IPS-NIHi7 (cell line): Measurements from ENCODE around the gene SFT2D1.
"Not testable (repeated sequence)": the region's sequence is repeated elsewhere in the genome, so short reads cannot be mapped to it uniquely, and the experiment has no call there.

Source experiments
- DNase-seq: peaks from one replicate; pipeline ENCODE4 v3.0.0; 2012; ENCODE audit warnings: mixed read lengths; ENCODE audit errors: extremely low spot score

The SFT2D1 gene

DNA sequence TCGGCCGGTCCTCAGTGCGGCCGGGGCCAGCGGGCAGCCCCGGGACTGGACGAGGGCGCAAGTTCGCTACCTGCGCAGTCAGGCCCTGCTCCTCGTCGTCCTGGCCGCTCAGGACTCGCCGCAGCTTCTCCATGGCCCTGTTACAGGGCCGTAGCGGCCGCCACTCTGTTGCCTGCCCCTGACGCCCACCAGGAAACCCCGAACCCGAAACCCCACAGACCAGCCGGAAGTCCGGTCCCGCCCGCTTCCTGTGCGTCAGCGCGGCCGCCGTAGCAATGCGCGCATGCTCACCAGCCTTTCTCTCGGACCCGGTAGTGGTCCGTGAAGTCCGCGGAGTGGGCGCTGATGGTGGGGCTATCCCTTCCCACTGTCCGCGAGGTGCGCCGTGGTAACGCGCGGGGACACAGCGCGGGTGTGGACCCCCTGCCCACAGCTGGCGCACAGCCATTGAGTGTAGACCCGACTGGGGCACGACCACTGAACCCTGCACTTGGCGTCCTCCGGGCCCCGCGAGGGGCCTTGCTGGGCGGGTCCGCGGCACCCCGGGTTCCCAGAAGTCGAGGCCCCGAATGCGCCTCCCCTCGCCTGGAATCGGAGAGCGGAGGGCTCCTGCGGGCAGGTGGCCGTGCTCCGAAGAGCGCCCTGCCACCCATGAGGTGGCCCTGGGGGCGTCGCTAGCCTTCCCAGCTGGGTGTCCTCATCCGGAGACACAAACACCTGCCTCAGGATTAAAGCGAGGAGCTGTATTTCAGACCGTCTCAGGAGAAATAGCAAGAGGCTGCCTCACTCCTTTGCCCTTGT, at the start of gene SFT2D1:
SFT2D1 (minus strand) TSS at position 197 of the 801 bp plus-strand sequence; CDS start at position 133, 64 bp downstream.
- peak; percentile 92 for DNase-seq

DNA sequence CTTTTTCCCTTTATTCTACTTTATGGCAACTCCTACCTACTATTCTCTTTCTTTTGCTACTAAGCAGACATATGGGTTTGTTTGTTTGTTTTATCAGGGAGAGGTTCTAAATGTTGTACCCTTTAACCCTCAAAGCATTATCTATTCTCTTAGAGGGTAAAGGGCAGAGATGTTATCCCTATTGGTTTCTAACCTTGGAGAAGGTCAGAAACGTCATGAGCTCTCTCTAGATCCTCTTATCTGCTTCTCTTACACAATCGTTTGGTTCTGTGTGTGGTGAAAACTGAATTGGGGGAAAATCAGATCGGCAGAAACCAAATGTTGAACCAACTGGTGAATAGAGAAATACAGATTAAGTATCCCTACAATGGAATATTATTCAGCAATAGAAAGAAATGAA, 46.8 kb upstream of the SFT2D1 start:
- DNase-seq = no peak

DNA sequence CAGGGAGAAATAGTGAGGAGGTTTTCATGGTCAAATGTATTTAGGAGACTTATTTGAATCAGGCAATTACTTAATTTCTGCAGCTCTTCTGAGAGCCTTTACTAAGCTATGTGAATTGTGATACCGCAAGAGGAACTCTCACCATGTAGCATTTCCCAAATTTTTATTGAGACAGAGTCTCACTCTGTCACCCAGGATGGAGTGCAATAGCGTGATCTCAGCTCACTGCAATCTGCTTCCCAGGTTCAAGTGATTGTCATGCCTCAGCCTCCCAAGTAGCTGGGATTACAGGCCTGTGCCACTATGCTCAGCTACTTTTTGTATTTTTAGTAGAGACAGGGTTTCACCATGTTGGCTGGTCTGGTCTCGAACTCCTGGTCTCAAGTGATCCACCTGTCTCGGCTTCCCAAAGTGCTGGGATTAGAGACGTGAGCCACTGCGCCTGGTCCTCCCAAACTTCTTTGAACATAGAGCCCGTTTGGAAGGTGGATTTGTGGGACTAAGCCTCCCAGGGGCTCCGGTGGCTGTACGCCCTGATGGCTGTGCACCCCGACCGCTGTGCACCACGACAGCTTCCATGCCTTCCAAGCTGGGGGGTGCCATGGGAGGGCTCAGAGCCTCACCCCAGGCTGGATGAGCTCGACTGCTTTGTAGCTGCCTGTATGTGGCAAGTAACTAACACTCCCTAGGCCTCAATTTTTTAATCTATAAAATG, 46.1 kb upstream of the SFT2D1 start:
- DNase-seq = no peak

DNA sequence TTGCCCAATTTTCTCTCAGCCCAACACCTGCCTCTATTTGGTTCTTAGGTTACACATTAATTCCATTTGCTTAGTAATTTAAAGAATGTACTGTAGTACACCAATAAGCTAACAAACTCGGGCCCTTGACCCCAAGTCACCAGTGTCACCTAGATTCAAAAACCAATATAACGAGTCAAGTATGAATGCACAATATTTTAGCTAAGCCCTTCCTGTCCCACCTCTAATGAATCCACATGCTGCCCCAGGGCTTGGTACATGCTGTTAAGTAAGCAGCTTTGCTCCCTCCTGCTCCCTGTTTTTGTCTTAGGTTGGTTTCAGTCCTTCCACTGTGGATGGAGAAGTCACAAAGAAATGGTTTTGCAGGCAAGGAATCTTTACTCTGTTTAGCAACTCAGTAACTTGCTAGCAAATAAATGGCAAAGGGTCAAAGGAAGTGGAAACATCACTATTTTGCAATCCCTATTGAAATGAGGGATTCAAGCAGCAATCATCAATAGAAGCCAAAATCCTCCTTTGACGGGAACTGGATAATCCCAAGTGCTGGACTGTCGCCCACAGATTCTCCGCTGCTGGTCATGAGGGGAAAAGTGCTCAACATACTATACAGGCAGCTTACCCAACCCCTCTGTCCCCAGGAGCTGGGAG, 45.4 kb upstream of the SFT2D1 start:
- DNase-seq = no peak

DNA sequence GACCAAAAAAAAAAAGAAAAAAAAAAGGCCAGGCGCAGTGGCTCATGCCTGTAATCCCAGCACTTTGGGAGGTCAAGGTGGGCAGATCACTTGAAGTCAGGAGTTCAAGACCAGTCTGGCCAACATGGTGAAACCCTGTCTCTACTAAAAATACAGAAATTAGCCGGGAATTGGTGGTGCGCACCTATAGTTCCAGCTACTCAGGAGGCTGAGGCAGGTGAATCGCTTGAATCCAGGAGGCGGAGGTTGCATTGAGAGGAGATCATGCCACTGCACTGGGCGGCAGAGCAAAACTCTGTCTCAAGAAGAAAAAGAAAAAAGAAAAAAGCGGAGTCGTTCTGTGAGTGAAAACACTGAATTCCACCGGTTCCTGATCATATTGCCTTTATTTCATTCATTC, 44.8 kb upstream of the SFT2D1 start:
- DNase-seq = not testable (repeated sequence)

DNA sequence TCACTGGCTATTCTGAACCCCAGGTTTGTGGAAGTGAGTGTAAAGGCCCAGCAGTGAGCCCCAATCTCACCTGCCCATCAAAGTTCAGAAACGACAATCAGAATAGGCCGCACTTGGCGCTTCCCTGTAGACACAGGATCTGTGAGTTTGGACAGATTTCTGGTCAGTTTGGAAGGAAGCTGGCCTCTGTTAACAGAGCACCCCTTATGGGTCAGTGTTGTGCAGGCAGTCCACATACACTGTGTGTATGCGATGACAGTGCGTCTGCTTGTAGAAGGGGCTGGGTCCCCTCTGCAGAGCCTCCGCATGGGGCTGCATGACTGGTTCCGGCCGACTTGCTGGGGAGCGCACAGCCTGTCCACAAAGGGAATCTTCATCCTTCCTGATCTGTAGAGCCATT, 43.8 kb upstream of the SFT2D1 start:
- DNase-seq = no peak

DNA sequence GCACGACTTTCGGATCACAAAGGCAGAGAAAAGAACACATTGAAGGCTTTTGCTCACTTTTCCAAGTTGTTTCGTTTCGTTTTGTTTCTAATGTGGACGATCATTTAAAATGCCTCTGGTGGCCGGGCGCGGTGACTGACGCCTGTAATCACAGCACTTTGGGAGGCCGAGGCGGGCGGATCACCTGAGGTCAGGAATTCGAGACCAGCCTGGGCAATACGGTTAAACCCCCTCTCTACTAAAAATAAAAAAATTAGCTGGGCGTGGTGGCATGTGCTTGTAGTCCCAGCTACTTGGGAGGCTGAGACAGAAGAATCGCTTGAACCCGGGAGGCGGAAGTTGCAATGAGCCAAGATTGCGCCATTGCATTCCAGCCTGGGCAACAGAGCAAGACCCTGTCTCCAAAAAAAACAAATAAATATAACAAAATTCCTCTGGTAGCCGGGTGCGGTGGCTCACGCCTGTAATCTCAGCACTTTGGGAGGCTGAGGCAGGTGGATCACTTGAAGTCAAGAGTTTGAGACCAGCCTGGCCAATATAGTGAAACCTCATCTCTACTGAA, 41.5 kb upstream of the SFT2D1 start:
- not testable (repeated sequence) for DNase-seq

DNA sequence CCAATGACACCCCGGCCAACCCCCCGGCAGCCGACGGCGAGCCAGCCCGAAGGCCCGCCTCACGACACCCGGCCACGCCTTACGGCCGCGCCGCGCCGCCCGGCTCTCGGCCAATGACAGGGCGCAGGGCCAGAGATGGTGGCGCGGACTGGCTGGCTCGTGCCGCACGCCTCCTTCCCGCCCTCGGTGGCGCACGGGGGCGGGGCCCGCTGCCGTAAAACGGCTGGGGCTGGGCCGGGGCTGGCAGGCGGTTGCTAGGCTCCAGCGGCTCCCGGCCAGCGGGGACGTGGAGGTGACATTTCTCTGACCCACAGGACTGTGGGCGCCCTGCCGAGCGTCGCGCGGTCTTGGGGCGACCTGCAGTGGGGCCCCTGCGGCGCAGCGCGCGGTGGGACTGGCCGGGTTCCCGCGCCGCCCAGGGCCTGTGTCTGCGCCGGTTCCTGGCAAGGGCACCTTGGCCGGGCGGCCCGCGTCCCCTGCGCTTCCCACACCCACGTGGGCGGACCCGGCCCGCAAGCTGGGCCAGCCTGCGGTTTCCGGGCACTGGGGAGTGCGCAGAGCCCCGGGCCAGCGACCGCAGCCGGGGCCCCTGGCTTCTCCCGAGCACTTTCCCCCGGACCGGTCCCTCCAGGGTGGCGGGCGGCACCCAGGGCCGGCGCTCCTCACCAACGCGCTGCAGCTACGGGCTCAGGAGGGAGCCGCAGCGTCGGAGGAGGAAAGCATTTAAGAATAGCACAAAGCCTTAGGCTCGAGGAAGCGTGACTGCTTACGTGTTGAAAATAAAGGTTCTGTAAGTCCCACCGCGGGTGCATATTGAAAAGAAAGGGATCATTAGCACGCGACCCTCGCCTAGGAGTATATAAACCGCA, 40.8 kb upstream of the SFT2D1 start, which contains the start of gene MPC1:
MPC1 (minus strand) TSS at position 8 of the 869 bp plus-strand sequence. CDS start 64 bp downstream, outside the sequence.
- peak; percentile 99 for DNase-seq

DNA sequence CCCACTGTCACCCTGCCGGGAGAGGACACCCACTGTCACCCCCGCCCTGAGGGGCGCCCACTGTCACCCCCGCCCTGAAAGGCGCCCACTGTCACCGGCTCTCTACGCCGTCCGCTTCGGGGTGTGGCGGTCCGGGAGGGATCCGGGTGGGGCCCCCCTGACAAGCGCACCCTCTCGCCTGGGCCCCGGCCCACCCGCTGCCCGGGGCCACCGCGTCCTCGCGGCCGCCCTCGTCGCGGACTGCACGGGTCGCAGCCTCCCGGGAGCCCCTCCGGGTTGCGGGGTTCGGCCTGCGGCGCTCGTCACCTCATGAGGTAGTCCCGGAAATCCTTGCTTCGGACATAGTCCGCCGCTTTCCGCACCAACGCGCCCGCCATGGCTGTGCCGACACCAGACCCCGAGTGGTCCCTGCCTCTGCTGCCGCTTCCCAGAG, 40.2 kb upstream of the SFT2D1 start:
- DNase-seq = no peak

DNA sequence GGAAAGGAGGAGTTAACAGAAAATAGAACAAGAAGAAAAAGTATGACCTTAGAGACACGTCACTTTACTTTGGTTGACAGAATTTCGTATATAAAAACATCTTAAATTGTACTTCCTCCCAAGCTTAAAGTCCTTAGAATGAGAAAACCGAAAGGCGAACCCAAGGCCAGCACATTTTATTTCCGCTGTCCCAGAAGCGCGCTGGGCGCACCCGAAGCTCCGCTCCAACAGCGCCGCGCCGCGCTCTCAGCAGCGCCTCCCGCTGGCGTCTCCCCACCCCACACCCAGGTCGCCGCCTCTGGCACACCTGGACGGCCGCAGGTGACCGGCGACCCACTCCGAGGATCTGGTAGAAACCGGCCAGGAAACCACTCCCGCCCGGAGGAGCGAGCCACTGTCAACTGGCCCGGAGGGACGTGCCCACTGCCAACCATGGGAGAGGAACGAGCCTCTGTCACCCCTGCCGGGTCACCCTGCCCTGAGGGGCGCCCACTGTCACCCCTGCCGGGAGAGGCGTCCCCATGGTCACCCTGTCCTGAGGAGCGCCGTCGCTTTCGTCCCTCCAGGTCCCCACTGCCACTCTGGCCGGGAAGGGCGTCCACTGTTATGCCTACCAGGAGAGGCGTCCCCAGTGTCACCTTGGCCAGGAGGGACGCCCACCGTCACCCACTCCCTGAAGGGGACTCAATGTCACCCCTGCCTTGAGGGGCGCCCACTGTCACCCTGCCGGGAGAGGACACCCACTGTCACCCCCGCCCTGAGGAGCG, 39.6 kb upstream of the SFT2D1 start:
- peak; percentile 80 for DNase-seq

DNA sequence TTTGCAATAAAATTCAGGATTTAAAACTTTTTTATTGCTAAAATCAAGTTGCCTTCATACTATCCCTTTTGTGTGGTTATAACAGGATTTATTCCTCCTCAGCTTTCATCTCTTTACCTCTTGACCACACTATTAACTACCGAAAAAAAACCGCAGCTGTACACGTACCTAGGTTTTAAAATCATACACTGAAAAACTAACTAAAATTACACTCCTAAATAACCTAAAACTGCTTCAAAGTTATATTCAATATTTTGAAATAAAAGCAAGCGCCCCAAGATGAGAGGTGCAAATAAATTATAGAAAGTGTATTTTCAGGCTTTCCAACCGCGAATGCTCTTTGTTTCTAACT, 39.0 kb upstream of the SFT2D1 start:
- DNase-seq = no peak

DNA sequence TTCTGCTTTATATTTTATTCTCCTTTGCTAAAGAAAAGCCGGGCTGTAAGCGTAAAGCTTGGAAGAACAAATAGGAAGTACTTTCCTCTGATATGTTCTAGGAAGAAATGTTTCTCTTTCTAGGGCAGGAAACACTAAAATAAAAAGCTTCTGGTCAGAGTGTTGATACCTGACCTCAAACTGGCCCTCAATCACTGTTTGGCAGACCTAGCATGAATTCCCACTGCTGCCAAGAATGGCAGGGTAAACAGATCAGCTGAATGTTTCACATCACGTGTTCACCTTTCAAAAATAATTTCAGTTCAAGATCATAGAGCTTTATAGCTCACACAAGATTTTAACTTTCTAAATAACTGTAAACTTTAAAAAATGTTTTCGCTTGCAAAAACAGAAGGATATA, 37.5 kb upstream of the SFT2D1 start:
- no peak for DNase-seq

DNA sequence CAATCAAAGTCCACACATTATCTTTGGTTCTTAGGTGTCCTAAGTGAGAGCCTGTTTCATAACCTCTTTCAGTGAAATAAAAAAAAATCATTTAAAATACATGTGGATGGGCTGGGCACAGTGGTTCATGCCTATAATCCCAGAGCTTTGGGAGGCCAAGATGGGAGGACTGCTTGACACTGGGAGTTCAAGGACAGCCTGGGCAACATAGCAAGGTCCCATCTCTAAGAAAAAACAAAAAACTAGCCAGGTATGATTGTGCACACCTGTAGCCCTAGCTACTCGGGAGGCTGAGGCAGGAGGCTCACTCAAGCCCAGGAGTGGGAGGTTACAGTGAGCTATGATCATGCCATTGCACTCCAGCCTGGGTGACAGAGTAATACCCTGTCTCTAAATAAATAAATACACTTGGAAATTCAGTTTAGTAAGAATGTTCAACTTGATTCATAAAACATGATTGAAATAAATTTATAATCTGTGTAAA, 36.8 kb upstream of the SFT2D1 start:
- DNase-seq = no peak

DNA sequence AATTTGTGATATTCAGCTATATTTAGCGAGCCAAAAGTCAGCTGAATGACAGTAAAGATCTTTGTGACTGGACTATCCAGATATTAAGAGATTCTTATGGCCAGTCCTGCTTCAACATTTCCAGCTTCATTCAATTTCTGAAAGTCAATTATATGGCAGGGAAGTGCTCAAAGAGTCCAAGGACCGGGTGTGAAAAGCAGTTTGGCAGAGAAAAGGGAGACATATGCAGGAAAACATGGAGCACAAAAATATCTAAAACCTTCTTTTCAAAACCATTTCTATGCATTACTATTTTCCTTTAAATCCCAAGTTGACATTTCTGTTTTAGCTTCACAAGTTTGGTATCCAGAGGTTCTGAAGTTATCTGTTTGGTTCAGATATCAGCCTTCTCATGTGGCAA, 35.4 kb upstream of the SFT2D1 start:
- DNase-seq = no peak

DNA sequence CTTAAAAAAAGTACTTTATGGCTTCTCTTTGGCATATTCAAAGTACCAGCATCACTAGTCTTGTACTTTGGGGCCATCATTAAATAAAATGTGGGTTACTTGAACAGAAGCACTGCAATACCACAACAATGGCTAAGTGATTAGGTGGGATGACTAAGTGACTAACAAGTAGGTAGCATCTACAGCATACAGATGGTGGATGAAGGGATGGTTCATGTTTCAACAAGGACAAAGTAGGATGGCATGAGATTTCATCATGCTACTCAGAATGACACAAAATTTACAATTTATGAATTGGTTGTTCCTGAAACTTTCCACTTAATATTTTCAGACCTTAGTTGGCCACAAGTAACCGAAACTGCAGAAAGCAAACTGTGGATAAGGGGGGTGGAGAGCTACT, 32.7 kb upstream of the SFT2D1 start:
- no peak for DNase-seq

DNA sequence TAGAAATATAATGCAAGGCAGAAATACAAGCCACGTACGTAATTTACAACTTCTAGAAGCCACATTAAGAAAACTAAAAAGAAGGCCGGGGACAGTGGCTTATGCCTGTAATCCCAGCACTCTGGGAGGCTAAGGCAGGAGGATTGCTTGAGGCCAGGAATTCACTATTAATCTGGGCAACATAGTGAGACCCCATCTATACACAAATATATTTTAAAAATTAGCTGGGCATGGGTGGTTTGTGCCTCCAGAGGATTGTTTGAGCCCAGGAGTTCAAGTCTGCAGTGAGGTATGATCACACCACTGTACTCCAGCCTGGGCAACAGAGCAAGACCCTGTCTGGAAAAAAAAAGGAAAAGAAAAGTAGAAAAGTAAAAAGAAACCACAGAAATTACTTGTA, 28.1 kb upstream of the SFT2D1 start:
- no peak for DNase-seq

DNA sequence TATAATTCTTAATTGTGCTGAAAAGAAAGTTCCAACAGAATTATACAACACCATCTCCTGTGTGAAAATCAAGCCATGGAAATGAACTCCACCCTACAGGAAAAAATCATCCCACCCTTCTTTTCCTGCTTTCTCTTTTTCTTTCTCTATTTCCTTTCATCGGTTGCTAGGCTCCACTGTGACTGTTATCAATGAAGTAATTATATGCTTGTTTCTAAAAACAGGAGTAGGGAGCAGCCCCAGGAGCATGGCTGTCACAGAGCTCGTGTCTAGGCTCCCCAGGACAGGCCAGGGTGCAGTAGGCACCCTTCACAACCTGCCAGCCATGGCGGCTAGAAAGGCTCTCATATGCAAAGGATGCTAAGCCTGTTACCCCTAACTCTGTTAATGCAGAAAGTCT, 27.4 kb upstream of the SFT2D1 start:
- no peak for DNase-seq

DNA sequence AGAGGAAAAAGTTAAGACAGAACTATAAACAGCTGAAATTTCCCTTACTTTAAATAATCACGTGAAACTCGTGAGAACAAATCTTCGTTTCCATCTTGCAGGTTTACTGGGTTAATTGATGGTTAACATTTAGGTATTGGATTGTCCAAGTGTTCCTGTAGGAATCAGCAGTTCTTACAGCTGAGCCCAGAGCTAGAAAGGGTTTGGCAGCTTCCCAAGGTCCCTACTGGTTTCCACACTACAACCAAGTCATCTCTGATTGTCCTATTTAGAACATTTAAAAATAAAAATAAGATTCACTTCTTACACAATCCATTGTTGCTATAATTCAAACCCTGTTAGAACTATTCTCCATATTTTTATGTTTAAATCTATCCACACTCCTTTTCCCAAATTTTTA, 24.6 kb upstream of the SFT2D1 start:
- DNase-seq = no peak

DNA sequence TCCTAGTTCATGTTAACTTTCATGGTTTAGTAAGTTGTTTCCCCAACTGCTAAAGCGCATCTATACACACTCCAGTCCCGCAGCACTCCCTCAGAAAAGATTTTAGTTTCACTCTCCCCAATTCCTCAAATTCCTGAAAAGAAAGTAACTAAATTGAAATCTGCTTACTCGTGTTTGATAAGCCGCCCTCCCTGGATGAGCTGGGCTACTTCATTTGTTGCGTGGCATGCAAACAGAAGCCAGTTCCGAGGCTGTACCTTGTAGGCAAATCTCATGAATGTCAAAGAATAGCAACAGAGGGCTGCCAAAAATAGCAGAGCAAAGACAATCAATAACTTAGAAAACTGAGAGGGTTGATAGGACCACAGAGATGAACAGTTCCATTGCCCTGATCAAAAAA, 23.5 kb upstream of the SFT2D1 start:
- no peak for DNase-seq

DNA sequence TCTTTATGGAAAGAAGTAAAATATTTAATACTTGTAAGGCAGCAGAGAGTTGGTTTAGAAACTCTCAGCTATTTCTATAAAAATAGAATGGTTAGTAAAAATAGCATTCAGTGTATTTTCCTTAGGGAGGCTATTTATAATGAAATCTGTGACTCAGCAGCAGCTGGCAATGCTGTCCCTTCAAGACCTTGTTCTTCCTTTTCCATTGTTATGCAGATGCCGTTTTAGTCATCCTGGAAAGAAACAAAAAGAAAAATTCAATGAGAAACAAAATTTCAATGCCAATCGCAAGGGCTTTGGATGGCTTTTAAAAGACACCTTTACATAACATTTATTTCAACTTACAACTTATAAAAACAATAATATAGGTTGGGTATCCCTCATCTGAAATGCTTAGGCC, 22.9 kb upstream of the SFT2D1 start:
- peak; percentile 36 for DNase-seq
